ENCODE measurements around the gene NDUFA6. TPM values are rescaled to one million over a fixed set of nuclear protein-coding genes. Genes with fewer than 3 reads are reported as not detected.

NDUFA6 gene
- total and polyA plus RNA-seq, 2 of the 13 experiments (the other 11 are each of a cell fraction or from before 2014, with no cell fraction given): 68.5 to 87.8 TPM

- Histone ChIP-seq H3K36me3 (replicated peaks in 1 of 2; ENCODE audit: control insufficient read depth in 1 of 2, insufficient read depth in 2 of 2, low read length in 2 of 2) (peaks cover 0 to 5% of the 10 kb centered on the region in 2 experiments; a peak in 3 of 5 replicates), H3K27me3 (ENCODE audit: control insufficient read depth in 1 of 2, insufficient read depth in 2 of 2, low read length in 2 of 2) (no peaks in the 10 kb centered on the region; a peak in 1 of 5 replicates), H3K9ac (ENCODE audit: insufficient read depth, low read depth, low read length) (peak overlapping the region; percentile 77), H3K4me2 (ENCODE audit: low read depth, low read length) (peak overlapping the region; percentile 100), H3K4me3 (replicated peaks in 1 of 3; ENCODE audit: insufficient read depth in 1 of 3, low read depth in 2 of 3, low read length in 3 of 3) (peak overlapping the region; percentile 52 to 79 (median 64)), H3K27ac (ENCODE audit: extremely low read length, insufficient read depth, low read length) (peak overlapping the region; percentile 46), H3K79me2 (ENCODE audit: insufficient read depth, low read length) (no peaks in the 10 kb centered on the region), H4K20me1 (ENCODE audit: insufficient read depth, low read length) (no peaks in the 10 kb centered on the region), H3K4me1 (ENCODE audit: insufficient read depth, low read length) (peaks cover 40% of the 10 kb centered on the region), H2AFZ (ENCODE audit: low read length) (no peak overlapping the region), H3K9me3 (ENCODE audit: low read length) (no peaks in the 10 kb centered on the region)
- in situ Hi-C loops (cut with HindIII; ENCODE audit: extremely low pct_ligation_motif_present, low pct_unique_long_range_greater_than_20kb) (loop anchor here (5.0 kb wide), 1 partner anchor 103 kb away; the partner anchor contains the start of gene SEPTIN3), intact Hi-C loops (cut with micrococcal nuclease; ENCODE audit: unreplicated experiment) (no loop called here)
- ChIA-PET CTCF (ENCODE audit: low intra/inter-chr PET ratio, low total read pairs) (no interaction called here), POLR2A (interaction anchor here (0.7 to 2.5 kb wide), 3 partner anchors 9 to 33 kb away, joined by 3 to 21 read pairs (median 16); partner anchors contain the start of genes NDUFA6 and SMDT1)
- no peak for DNase-seq (ENCODE audit: low spot score)
- no peak for FAIRE-seq
- TSS peak; percentile 92 for BruUV-seq (replicated peaks)
- TF ChIP-seq, protein P1, sequence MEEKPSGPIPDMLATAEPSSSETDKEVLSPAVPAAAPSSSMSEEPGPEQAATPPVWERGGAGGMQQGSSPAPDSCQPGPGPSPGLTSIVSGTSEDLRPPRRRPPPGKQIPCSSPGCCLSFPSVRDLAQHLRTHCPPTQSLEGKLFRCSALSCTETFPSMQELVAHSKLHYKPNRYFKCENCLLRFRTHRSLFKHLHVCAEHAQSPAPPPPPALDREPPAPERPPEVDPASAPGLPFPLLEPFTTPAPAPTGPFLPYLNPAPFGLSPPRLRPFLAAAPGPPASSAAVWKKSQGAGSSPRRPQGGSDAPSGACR (CRISPR knock-in tag; IDR thresholded peaks at IDR 0.05): 0 out of 2 replicates have a peak, but pooled peaks have one; percentile 31
- no peak for TF ChIP-seq ZNF142 (CRISPR knock-in tag; IDR thresholded peaks at IDR 0.05)
- TF ChIP-seq ZMYM3 (CRISPR knock-in tag; IDR thresholded peaks at IDR 0.05): 0 out of 2 replicates have a peak, but pooled peaks have one; percentile 3
- TF ChIP-seq ZNF30 (CRISPR knock-in tag; IDR thresholded peaks at IDR 0.05): 0 out of 2 replicates have a peak, but pooled peaks have one; percentile 44
- TF ChIP-seq, protein P2, sequence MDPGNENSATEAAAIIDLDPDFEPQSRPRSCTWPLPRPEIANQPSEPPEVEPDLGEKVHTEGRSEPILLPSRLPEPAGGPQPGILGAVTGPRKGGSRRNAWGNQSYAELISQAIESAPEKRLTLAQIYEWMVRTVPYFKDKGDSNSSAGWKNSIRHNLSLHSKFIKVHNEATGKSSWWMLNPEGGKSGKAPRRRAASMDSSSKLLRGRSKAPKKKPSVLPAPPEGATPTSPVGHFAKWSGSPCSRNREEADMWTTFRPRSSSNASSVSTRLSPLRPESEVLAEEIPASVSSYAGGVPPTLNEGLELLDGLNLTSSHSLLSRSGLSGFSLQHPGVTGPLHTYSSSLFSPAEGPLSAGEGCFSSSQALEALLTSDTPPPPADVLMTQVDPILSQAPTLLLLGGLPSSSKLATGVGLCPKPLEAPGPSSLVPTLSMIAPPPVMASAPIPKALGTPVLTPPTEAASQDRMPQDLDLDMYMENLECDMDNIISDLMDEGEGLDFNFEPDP (CRISPR knock-in tag; conservative IDR thresholded peaks at IDR 0.05): 0 out of 2 replicates have a peak, but pooled peaks have one; percentile 79
- TF ChIP-seq RFX5 (IDR thresholded peaks at IDR 0.05; ENCODE audit: low read depth, low read length): 0 out of 2 replicates have a peak, but pooled peaks have one; percentile 3
- TF ChIP-seq PRDM10 (CRISPR knock-in tag; IDR thresholded peaks at IDR 0.05; ENCODE audit: low read depth): no peak
- peak; percentile 11; the same call in 1 of the 2 replicates for TF ChIP-seq EEA1 (CRISPR knock-in tag; IDR thresholded peaks at IDR 0.05; ENCODE audit: borderline replicate concordance)
- TF ChIP-seq ZNF768 (CRISPR knock-in tag; IDR thresholded peaks at IDR 0.05): 0 out of 2 replicates have a peak, but pooled peaks have one; percentile 5
- peak; percentile 46 for ATAC-seq
- WGBS (ENCODE audit: low lambda C conversion rate): 48% methylated on average over 9 of the region's 19 CpGs
Measured at GRCh38 chr22:42069801-42070516, 20.6 kb downstream of the NDUFA6 start.

Measured in HepG2 (cell line).